HG03175 (cell line): Measurements from ENCODE around the gene RIC1.
"Not testable (repeated sequence)": the region's sequence is repeated elsewhere in the genome, so short reads cannot be mapped to it uniquely, and the experiment has no call there.

Experiments
- ATAC-seq: cut with Tn5 transposase; IDR thresholded peaks from one replicate; pipeline ENCODE4 v1.9.1; 2021; ENCODE audit warnings: mild to moderate bottlenecking, moderate library complexity; ENCODE audit not compliant: unreplicated experiment

Gene RIC1

DNA sequence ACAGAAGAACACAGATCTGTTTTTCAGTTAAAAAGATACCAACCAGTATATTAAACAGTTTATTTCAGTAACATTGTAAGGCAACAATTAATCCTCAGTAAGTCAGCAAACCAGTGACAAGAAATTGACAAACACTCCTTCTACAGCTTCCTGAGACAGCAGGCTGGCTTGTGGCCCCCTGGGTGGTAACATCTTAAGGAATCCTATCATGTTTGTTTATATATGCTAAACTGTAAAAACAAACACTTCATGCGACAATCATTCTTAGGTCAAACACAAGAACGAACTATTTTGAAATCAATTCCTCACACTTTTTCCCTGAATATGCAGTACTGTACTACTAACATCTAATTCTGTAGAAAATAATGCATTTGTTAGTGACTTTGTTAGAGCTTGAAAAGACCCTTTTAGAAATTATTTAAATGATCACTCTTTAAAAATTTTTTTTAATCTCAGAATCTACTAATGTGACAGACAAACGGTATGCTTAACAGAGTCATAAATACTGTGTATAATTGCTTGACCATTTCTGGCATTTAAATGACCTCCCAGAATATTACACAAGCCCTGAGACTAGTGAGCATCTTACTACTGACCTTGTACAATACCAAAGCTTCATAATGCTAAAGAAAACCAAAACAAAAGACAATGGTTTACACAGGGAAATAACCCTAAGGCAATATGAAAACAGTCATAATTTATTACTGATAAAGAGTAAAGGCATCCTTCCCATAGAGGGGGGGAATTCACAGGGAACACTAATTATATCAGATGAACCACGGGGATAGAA is 155.8 kb downstream of the RIC1 start:
- no peak for ATAC-seq

DNA sequence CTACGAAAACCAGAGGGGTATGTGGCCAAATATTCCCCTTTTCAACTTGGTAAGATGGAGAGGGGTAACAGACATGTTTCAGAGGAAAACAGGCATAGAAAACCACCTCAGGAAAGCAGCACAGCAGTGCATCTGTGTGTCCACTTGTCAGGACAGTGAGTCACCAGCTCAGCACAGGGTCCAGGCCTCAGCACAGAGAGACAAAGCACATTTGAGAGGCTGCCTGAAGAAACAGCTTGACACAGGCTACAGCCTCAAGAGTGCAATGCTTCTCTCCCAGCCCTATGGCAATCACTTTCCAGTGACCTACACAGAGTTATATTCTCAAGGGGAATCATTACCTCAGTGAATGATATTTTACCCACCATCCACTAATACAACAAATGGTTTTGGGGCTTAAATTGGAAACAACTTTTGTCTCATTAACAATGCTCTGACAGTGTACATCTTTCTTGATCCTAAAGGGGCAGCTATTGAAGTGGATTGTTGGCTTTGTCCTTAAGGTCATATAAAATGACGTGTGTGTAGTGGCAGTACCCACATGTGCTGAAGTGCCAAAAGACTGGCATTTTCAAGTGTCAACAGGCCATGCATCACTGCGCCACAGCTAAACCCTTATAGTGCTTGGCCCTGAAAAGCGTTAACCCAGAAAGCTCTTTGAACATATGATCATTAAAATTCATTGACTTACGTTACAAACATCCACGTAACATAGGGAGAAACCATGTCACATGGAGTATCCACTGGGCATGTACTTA is 157.6 kb downstream of the RIC1 start:
- ATAC-seq: no peak

DNA sequence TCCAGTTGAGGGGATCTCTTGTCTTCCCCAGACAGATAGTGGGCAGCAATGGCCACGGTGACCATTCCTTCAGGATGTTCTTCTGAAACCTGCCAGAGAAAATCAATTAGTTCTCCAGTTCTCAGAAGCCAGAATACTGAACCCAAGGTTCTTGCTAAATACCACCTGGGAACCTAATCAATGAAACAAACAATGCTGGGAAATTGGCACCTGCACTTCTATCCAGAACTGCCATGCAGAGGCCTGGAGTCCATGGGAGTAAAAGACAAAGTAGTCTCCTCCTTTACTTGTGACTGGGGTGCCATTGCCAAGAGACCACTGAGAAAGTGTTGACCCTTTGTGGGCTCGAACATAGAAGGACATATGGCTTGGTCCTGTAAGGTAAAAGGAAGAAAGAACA is 158.3 kb downstream of the RIC1 start:
- ATAC-seq: no peak

DNA sequence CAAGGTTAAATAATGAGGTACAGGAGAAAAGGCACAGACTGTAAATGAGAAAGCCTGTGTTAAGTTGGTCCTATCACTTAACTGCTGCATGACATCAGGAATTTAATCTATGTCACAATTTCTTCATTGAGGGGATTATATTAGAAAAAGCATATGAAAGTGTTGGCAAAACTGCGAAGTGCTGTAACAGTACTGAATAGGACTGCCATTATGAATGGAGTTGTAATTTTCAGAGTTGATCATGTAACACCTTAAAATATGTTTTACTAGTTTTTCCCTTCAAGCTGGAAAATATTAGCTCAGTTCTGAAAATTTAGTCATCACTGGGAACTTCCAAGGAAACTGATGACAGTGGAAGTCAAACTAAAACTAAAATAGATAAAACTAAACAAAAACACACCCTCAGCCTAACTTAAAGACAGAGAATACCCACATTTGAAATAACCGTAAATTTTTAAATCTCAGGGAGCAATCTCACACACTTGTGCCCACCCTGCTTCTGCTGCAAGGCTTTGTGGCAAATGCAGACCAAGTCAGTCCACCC is 158.9 kb downstream of the RIC1 start:
- no peak for ATAC-seq

DNA sequence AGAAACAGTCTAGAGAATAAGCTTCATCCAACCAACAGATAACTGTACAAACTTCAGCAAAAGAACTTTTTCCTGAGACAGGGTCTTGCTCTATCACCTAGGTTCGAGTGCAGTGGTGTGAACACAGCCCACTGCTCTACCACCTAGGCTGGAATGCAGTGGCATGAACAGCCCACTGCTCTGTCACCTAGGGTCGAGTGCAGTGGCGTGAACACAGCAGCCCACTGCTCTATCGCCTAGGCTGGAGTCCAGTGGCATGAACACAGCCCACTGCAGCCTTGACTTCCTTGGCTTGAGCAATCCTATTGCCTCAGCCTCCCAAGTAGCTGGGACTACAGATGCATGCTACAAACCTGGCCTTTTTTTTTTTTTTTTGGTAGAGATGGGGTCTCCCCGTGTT is 160.6 kb downstream of the RIC1 start:
- no peak for ATAC-seq

DNA sequence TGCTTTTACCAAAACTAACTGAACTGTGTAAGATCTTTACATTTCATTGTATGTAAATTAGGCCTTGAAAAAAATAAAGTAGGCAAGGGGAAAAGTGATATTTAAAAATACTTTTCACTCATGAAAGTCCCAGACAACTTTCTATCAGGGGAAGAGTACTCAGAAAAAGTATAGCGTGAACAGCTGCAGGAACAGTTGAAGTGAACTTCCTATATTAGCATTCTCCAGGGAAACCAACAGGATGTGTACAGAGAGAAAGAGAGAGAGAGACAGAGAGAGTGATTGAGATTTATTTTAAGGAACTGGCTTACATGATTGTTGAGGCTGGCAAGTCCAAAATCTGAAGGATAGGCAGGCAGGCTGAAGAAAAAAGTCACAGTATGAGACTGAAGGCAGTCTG is 162.0 kb downstream of the RIC1 start:
- ATAC-seq: no peak

DNA sequence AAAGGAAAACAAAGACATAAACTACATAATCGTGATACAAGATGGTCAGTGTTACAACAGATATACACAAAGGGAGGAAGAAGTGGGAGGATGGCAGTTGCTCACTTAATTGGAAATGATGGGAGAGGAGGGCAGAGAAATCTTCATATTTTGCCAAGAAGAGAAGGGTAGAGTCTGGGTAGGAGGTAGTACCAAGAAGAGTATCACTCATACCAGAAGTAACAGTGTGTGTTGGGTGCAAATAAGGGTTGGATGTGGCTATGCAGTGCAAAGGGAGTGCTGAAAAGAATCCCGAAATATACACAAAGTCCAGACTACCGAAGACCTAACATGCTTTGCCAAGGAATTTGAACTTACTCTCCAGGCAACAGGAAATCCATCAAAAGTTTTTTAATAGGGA is 163.0 kb downstream of the RIC1 start:
- ATAC-seq: no peak

DNA sequence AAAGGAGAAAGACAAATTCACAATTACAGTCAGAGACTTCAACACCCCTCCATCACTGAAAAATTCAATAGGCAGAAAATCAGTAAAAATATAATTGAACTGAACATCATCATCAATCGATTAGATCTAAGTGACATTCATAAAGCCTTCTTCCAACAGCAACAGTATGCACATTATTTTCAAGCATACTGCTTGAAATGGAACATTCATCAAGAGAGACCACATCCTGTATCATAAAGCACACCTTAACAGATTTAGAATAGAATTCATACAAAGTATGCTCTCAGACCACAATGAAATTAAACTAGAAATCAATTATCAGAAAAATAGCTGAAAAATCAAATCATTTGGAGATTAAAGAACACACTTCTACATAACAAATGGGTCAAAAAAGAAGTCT is 164.9 kb downstream of the RIC1 start:
- no peak for ATAC-seq

DNA sequence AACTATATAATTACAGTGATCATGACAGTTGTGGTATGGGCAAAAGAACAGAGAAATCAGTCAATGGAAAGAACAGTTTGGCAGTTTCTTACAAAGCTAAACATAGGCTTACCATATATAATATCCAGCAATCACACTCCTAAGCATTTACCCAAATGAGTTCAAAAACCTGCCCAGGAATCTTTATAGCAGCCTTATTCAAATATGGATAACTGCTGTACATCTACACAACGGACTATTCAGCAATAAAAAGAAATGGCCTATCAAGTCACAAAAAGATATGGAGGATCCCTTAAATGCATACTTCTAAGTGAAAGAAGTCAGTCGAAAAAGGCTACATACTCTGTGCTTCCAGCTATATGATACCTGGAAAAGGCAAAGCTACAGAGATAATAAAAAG is 167.4 kb downstream of the RIC1 start:
- ATAC-seq: no peak

DNA sequence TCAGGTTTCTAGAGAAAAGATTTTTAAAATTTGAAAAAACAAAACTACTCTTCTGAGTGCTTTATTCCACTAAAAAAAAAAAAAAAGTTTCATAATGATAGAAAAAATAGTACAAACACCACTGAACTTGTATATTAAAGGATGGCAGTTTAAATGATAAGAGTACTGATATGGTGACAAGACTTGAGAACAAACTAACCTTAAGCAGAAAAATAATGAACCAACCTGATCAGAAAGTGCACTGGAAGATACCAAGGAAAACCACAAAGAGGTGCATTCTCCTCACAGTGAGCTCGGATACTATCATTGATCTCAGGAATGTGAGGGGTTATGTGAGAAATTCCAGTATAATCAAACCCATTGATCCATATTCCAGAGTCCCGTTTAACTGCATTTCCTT is 169.7 kb downstream of the RIC1 start:
- ATAC-seq: no peak

DNA sequence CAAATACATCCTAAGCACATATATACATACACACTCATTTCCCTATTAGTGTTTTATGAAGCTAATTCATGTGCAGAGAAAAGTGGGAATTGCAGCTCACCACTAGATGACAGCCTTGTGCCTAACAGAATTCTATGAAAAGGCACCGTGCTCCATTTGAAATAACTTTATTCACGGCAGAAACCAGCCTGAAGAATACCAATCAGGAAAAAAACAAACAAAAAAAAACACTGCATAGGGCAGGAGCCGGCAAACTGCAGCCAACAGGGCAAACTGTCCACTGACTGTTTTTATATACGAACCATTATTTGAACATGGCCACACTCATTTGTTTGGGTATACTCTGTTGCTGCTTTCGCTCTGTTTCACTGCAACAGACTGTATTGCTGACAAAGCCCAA is 170.4 kb downstream of the RIC1 start:
- no peak for ATAC-seq

DNA sequence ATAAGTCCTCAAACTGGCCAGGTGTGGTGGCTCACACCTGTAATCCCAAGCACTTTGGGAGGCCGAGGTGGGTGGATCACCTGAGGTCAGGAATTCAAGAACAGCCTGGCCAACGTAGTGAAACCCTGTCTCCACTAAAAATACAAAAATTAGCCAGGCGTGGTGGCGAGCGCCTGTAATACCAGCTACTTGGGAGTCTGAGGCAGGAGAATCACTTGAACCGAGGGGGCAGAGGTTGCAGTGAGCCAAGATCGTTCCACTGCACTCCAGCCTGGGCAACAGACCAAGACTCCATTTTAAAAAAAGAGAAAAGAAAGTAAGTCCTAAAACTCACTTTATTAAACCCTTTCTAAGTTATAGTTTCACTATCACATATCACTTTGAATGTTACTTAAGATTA is 171.5 kb downstream of the RIC1 start:
- ATAC-seq: not testable (repeated sequence)

DNA sequence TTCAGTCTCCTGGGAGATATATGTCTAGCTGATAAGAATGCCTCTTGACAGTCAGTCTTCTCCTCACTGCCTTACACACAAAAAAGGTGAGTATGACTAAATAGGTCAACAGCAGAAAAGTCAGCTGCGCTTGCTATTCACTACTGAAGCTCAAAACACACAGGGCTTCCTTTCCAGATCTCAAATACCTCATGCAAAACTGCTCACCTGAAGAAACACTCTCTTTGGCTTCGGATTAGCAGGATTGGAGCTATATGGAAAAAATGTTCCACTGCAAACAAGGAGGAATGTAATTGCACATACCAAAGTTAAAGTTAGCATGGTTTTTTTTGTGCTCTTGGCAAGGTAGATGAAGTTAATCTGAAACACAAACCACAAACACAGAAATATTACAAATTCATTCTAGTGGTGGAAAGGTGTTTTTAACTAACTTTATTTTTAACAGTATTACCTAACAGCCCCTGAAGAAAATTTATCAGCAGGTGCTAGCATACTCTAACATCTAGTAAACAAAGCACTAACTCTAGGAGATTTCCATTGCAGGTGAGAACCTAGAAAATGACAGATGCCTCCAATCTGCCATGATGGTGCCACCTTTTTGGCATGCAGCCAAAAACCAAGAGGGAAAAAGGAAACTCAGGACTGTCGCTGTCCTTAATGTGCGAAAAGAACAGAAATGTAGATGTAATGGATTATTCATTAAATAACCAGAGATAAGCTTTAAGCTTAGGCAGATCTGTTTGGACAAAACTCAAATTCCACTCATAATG is 172.2 kb downstream of the RIC1 start:
- no peak for ATAC-seq

DNA sequence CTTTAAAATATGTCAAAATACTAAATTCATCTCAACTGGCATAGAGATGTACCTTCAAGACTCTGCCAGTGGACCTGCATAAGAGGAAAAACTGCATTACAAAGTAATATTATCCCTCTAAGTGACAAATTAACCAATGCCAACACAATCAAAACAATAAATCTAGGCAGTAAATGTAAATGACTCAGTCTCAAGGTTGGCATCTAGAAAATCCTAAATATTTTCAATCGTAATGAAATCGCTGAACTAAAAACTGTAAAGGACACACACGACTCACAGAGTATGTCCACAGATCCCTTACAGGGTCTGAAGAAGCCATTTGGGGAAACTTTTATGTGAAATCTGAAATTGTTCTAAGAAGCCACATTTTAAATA is 172.8 kb downstream of the RIC1 start:
- ATAC-seq: no peak

DNA sequence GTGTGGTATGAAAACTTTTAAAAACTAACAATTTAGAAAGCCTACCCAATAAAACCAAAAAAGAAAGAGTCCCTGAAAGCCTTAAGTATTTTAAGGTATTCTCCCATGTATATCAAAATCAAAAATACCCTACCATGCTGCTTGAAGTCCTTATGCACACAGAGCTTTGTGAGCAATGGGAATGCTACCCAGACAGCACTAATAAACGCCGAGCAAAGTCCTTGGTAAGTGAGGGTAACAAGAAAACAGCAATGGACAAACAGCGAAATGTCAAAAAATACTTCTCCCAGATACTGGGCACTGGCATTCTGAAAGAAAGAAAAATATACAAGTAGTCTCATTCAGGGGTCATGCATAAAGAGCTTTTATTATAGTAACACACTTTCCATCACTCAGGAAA is 176.6 kb downstream of the RIC1 start:
- ATAC-seq: no peak

DNA sequence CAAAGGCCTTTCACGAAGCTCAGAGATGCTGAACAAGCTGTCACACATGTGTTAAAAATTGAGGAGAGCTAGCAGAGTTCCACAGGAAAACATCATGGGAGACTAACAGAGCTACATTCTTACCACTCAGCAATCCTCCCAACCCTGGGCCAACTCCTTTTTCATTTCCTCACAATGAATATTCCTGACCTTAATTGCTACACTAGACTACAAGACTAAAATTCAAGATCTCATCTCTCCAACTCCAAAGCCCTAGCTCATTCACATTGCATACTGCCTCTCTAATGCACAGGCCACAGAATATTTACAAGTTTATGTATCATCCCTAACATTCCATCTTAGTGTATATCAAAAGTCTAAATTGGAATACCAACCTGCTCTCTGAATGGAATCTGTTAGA is 182.8 kb downstream of the RIC1 start:
- ATAC-seq: no peak

DNA sequence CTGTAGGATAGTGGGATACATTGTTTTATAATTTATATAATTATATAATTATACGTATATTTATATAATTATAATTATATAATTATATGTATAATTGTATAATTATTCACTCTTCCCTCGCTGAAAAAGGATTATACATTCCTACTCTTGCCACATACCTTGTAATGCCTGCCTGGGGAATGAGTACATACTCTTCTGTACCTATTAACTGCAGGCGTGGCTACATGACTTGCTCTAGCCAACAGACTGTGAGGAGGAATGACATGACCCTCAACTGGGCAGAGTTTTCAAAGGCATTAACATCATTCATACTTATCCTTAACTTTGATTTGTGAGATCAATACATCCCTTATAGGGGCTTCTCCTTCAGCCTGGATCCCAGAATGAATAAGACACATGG is 184.9 kb downstream of the RIC1 start:
- no peak for ATAC-seq

DNA sequence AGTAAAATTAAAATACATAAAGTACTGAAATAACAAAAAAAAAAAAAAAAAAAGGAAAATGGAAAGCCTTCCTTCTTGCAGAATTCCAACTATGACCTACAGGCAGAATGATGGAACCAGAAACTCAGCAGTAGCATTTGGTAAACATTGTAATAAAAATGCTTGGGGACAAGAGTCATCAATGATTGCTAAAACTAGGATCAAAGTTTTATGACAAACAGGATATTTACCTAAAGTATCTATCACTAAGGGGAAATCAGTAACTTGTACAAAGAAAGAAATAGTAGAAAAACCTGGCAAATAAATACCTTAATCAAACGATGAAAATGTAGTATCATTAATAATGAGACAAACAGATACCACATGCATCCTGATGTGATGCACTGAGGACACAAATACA is 186.6 kb downstream of the RIC1 start:
- no peak for ATAC-seq

DNA sequence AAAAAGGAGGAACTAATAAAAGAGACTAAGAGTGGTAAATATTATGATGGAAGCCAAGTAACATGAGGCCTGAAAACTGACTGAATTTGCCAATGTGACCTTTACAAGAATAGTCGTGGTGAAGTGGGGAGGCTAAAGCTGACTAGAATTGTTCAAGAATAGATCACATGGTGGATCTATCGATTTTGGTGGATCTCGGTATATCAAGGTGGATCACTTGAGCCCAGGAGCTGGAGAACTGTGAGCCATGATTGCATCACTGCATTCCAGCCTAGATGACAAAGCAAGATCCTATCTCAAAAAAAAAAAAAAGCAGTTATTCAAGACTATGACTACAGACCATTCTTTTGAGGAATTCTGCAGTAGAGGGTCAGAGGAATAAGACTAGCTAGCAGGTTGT is 189.0 kb downstream of the RIC1 start:
- no peak for ATAC-seq

DNA sequence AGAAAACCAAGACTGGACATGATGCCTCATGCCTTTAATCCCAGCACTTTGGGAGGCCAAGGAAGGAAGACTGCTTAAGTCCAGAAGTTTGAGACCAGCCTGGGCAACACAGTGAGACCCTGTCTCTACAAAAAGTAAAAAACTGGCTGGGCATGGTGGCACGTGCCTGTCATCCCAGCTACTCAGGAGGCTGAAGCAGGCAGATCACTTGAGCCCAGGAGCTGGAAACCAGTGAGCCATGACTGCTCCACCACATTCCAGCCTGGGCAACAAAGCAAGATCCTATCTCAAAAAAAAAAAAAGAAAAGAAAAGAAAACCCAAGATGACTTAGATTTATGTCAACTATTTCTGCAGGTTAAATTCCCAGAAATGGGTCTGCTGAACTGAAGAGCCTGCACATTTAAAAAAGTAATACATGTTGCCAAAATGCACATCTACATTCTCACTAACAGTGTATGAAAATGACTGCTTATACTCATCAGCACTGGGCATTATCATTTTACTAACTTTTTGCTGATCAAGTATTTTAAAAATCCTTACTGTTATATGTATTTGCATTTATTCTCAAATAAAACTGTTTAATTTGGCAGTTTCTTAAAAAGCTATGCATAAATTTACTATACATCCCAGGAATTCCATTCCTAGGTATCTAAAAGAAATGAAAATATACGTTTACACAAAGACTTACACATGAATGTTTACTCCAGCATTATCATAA is 189.7 kb downstream of the RIC1 start:
- no peak for ATAC-seq

DNA sequence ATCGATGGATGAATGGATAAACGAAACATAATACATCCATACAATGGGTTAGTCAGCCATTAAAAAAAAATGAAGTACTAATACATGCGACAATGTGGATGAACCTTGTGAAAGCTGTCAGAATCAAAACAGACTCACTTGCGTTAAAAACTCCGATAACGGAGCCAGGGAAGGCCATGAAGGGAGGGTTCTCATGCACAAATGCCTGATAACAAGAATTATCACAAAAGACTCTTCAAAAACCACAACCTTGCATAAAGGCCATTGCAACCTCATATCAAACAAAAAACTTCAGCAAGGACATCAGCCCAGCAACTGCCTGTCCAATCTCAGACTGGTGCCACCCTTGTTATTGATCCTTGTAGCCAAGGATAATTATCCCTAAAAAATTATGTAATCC is 190.3 kb downstream of the RIC1 start:
- no peak for ATAC-seq
